ENCODE measurements around the gene APOL6.

DNA sequence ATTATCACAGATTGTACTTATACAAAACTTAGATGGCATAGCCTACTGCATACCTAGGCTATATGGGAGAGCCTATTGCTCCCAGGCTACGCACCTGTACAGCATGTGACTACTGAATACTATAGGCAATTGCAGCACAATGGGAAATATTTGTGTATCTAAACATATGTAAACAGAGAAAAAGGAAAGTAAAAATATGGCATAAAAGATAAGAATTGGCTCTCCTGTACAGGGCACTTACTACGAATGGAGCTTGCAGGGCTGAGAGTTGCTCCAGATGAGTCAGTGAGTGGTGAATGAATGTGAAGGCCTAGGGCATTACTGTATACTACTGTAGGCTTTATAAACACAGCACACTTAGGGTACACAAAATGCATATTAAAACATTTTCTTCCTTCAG is 13.2 kb downstream of the APOL6 start:
- TF ChIP-seq CTCF (optimal IDR thresholded peaks at IDR 0.05 in 1 of 3, IDR thresholded peaks at IDR 0.05 in 1 of 3, conservative IDR thresholded peaks at IDR 0.05 in 1 of 3; ENCODE audit: extremely low read depth in 1 of 3, insufficient read depth in 2 of 3, low read length in 3 of 3) (no peak), EZH2 (IDR thresholded peaks at IDR 0.05; ENCODE audit: low read length) (no peak)

Data from keratinocyte (primary cell).